ENCODE data around the gene CDH26.
A peak's percentile ranks its signal among the peaks of the same experiment; 100 is the strongest.
"Not testable (repeated sequence)": the region's sequence is repeated elsewhere in the genome, so short reads cannot be mapped to it uniquely, and the experiment has no call there.

The CDH26 gene

GRCh38 chr20:59942245-59942644, 16.0 kb upstream of the CDH26 start:
- no peak for DNase-seq

GRCh38 chr20:59944726-59945125, 13.5 kb upstream of the CDH26 start:
- no peak for DNase-seq

GRCh38 chr20:59945175-59945574, 13.0 kb upstream of the CDH26 start:
- DNase-seq, result peak; percentile 36

- no peak for DNase-seq
Measured at GRCh38 chr20:59945731-59946130, 12.5 kb upstream of the CDH26 start.

GRCh38 chr20:59947376-59947775, 10.8 kb upstream of the CDH26 start:
- no peak for DNase-seq

GRCh38 chr20:59948212-59948611, 10.0 kb upstream of the CDH26 start:
- peak; percentile 44 for DNase-seq

GRCh38 chr20:59948828-59949720, 9.1 kb upstream of the CDH26 start:
- DNase-seq, result peak; percentile 87

GRCh38 chr20:59949911-59950310, 8.3 kb upstream of the CDH26 start:
- no peak for DNase-seq

- no peak for DNase-seq
Measured at GRCh38 chr20:59954718-59955117, 3.5 kb upstream of the CDH26 start.

GRCh38 chr20:59955131-59955796, 3.0 kb upstream of the CDH26 start:
- DNase-seq, result peak; percentile 71

GRCh38 chr20:59957568-59957967, 655 bp upstream of the CDH26 start:
- not testable (repeated sequence) for DNase-seq

- no peak for DNase-seq
Measured at GRCh38 chr20:59958626-59959025, 403 bp downstream of the CDH26 start.

- DNase-seq, result no peak
Measured at GRCh38 chr20:59961423-59961822, 3.2 kb downstream of the CDH26 start.

- no peak for DNase-seq
Measured at GRCh38 chr20:59962155-59962554, 3.9 kb downstream of the CDH26 start.

GRCh38 chr20:59966428-59966827, 8.2 kb downstream of the CDH26 start:
- no peak for DNase-seq

- no peak for DNase-seq
Measured at GRCh38 chr20:59971428-59971827, 13.2 kb downstream of the CDH26 start.

- DNase-seq, result no peak
Measured at GRCh38 chr20:59972037-59972801, 14.0 kb downstream of the CDH26 start.

- no peak for DNase-seq
Measured at GRCh38 chr20:59976156-59976782, 18.0 kb downstream of the CDH26 start.

GRCh38 chr20:59977086-59977485, 18.9 kb downstream of the CDH26 start:
- DNase-seq, result no peak

GRCh38 chr20:59983076-59983475, 24.9 kb downstream of the CDH26 start:
- DNase-seq, result no peak

- peak; percentile 71 for DNase-seq
Measured at GRCh38 chr20:59984541-59984940, 26.3 kb downstream of the CDH26 start.

GRCh38 chr20:59985164-59985563, 26.9 kb downstream of the CDH26 start:
- no peak for DNase-seq

GRCh38 chr20:59985864-59986263, 27.6 kb downstream of the CDH26 start:
- peak; percentile 48 for DNase-seq

Data from hematopoietic multipotent progenitor cell treated with erythropoietin and hydrocortisone succinate and interleukin-3 and kit ligand, for 6 days (in vitro differentiated cells).